Smooth muscle cell (in vitro differentiated cells): ENCODE measurements around the gene C4orf54. TPM values are rescaled to one million over a fixed set of nuclear protein-coding genes. Genes with fewer than 3 reads are reported as not detected.

Experiments
- DNase-seq: peaks from one replicate; lab custom pipeline; 2025; ENCODE audit not compliant: unreplicated experiment; lab: John Stamatoyannopoulos, UW
- H2AFZ ChIP-seq: fragments of 200-600 bp; sonication (generic); 2 replicates; pipeline ENCODE4 v1.6.0; 2016; ENCODE audit warnings: antibody characterized with exemption, low read depth, mild to moderate bottlenecking
- H3F3A ChIP-seq: fragments of 200-600 bp; sonication (generic); 2 replicates; pipeline ENCODE4 v1.6.0; 2017; ENCODE audit warnings: antibody characterized with exemption, low read depth
- H3K27ac ChIP-seq: fragments of 200-600 bp; sonication (generic); 2 replicates; pipeline ENCODE4 v1.5.1; 2016; ENCODE audit warnings: low read depth, mild to moderate bottlenecking
- H3K27me3 ChIP-seq: fragments of 200-600 bp; sonication (generic); 2 replicates; pipeline ENCODE4 v1.6.1; 2016; ENCODE audit warnings: low read depth, mild to moderate bottlenecking
- H3K36me3 ChIP-seq: fragments of 200-600 bp; sonication (generic); 2 replicates; pipeline ENCODE4 v1.5.1; 2016; ENCODE audit warnings: low read depth
- H3K4me1 ChIP-seq: fragments of 200-600 bp; sonication (generic); 2 replicates; pipeline ENCODE4 v1.5.1; 2016; ENCODE audit warnings: low read depth
- H3K4me2 ChIP-seq: fragments of 200-600 bp; sonication (generic); 2 replicates; pipeline ENCODE4 v1.6.0; 2016; ENCODE audit warnings: mild to moderate bottlenecking
- H3K4me3 ChIP-seq: fragments of 200-600 bp; sonication (generic); 2 replicates; pipeline ENCODE4 v1.5.1; 2016; ENCODE audit warnings: mild to moderate bottlenecking
- H3K79me2 ChIP-seq: fragments of 200-600 bp; sonication (generic); 2 replicates; pipeline ENCODE4 v1.6.0; 2016; ENCODE audit warnings: low read depth, mild to moderate bottlenecking
- H3K9ac ChIP-seq: fragments of 200-600 bp; sonication (generic); 2 replicates; pipeline ENCODE4 v1.6.0; 2016; ENCODE audit warnings: low read depth
- H3K9me3 ChIP-seq: fragments of 200-600 bp; sonication (generic); replicated peaks from 2 replicates; pipeline ENCODE4 v1.5.1; 2016; ENCODE audit warnings: low read depth
- H4K20me1 ChIP-seq: fragments of 200-600 bp; sonication (generic); 2 replicates; pipeline ENCODE4 v1.6.0; 2016; ENCODE audit warnings: low read depth
- CTCF ChIP-seq: fragments of 200-600 bp; sonication (generic); IDR thresholded peaks from 2 replicates; pipeline ENCODE4 v1.5.1; 2017; ENCODE audit warnings: borderline replicate concordance, mild to moderate bottlenecking, antibody characterized with exemption; ENCODE audit not compliant: insufficient read depth, poor library complexity, severe bottlenecking
- WGBS: methylation state at CpG from one replicate; pipeline ENCODE4 v1.1.7; 2016; ENCODE audit warnings: low lambda C conversion rate; 5-methylcytosine and 5-hydroxymethylcytosine counted together
- polyA plus RNA-seq: library from polyadenylated mRNA; unstranded; fragments of >200 nt; fragmentation: Nextera tagmentation; extraction: Ambion mirVana; gene quantifications from 2 replicates; pipeline ENCODE4 v1.2.1, GENCODE V29; 2016
- total RNA-seq: library from RNA; depleted of rRNA; stranded (reverse); fragments of >200 nt; gene quantifications from 2 replicates; pipeline ENCODE4 v1.2.3, GENCODE V29; 2014

The C4orf54 gene
- total and polyA plus RNA-seq, 2 experiments from 2014 or later: not detected

GRCh38 chr4:99651811-99652485 lies 5.7 kb downstream of the C4orf54 start:
- Histone ChIP-seq H3K4me2 (no peak overlapping the region), H3K4me1 (no peaks in the 10 kb centered on the region), H3K27ac (no peak overlapping the region), H3K36me3 (no peaks in the 10 kb centered on the region), H3K79me2 (no peaks in the 10 kb centered on the region), H2AFZ (no peak overlapping the region), H3K9me3 (no peaks in the 10 kb centered on the region), H3K4me3 (no peak overlapping the region), H3K27me3 (no peaks in the 10 kb centered on the region), H4K20me1 (no peaks in the 10 kb centered on the region), H3F3A (no peaks in the 10 kb centered on the region), H3K9ac (no peak overlapping the region)
- 96% methylated on average over 49 of the region's 49 CpGs for WGBS
- TF ChIP-seq CTCF: no peak
- no peak for DNase-seq

DNA sequence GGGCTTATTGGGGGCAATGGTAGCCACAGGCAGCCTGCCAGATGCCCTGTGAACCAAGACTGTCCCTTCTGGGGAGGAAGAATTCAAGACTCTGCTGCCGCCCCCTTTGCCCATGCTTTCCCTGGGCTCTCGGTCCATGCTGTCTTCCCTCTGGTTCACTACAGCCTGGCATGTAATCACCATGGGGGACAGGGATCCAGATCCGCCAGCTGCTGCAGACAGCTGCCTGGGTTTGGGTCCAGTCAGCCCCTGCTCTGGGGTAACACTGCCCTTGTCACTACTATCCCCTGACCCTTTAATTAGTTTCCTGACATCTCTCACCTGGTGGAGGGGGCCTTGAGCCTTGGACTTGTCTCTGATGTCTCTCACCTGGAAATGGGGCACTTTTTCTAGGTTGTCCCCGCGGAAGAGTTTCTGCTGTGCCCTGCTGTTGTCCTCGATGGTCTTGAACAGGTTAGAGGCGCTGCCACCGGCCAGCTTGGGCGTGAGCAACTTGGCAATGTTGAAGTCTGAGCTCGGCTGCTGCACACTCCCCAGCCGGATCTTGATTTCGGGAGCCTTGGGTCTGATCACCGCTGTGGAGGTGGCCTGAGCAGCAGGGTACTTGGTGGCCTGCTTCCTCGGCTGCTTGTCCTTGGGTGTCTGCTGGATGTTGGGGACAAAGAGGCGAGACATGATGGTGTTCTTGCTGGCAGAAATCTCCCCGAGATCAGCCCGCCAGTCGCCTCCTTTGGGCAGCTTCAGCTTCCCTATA lies 6.4 kb downstream of the C4orf54 start:
- no peak for DNase-seq
- no peak overlapping the region for H3K4me2 ChIP-seq
- H3F3A ChIP-seq: no peaks in the 10 kb centered on the region
- H3K9me3 ChIP-seq: no peaks in the 10 kb centered on the region
- no peaks in the 10 kb centered on the region for H3K27me3 ChIP-seq
- WGBS: 95% methylated on average over 18 of the region's 18 CpGs
- no peaks in the 10 kb centered on the region for H3K36me3 ChIP-seq
- H2AFZ ChIP-seq: no peak overlapping the region
- H3K9ac ChIP-seq: no peak overlapping the region
- H3K4me3 ChIP-seq: no peak overlapping the region
- no peaks in the 10 kb centered on the region for H3K79me2 ChIP-seq
- H4K20me1 ChIP-seq: no peaks in the 10 kb centered on the region
- TF ChIP-seq CTCF: no peak
- H3K4me1 ChIP-seq: no peaks in the 10 kb centered on the region
- no peak overlapping the region for H3K27ac ChIP-seq

- no peak overlapping the region for H3K9ac ChIP-seq
- peaks cover 3% of the 10 kb centered on the region for H3K4me1 ChIP-seq
- no peak for TF ChIP-seq CTCF
- no peaks in the 10 kb centered on the region for H3K9me3 ChIP-seq
- WGBS: 92% methylated on average over 8 of the region's 10 CpGs
- H2AFZ ChIP-seq: no peak overlapping the region
- no peaks in the 10 kb centered on the region for H3K27me3 ChIP-seq
- H3K4me3 ChIP-seq: no peak overlapping the region
- H3F3A ChIP-seq: no peaks in the 10 kb centered on the region
- no peaks in the 10 kb centered on the region for H3K36me3 ChIP-seq
- H3K27ac ChIP-seq: no peak overlapping the region
- no peak overlapping the region for H3K4me2 ChIP-seq
- no peaks in the 10 kb centered on the region for H3K79me2 ChIP-seq
- DNase-seq: no peak
- no peaks in the 10 kb centered on the region for H4K20me1 ChIP-seq
These were observed 7.8 kb downstream of the C4orf54 start for GRCh38 chr4:99649778-99650177.

DNA sequence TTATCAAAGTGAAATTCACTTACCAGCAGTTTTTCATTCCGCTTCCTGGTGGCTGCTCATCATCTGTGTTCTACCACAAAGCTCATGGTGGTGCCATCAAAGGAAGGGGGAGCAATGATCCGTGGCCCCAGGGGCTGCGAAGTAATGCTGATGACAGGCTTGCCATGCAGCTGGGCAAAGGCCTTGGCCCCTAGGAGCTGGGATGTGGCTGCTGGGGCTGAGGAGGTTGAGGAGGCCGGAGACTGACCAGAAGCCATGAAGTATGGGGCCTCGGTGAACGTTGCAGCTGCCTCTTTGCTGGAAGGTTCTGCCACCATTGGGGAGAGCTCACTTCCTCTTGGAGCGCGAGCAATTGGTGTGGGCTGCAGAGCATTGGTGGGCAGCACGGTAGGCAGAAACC lies 8.4 kb downstream of the C4orf54 start:
- Histone ChIP-seq H3K27ac (no peak overlapping the region), H2AFZ (no peak overlapping the region), H3K4me1 (peaks cover 8% of the 10 kb centered on the region), H4K20me1 (no peaks in the 10 kb centered on the region), H3K27me3 (no peaks in the 10 kb centered on the region), H3K79me2 (no peaks in the 10 kb centered on the region), H3K4me3 (no peak overlapping the region), H3K9me3 (no peaks in the 10 kb centered on the region), H3K9ac (no peak overlapping the region), H3K4me2 (no peak overlapping the region), H3F3A (no peaks in the 10 kb centered on the region), H3K36me3 (no peaks in the 10 kb centered on the region)
- no peak for DNase-seq
- no peak for TF ChIP-seq CTCF
- WGBS: 95% methylated on average over 9 of the region's 9 CpGs
